Esophagus squamous epithelium (tissue), 5 donors: ENCODE data around the gene ARFGEF3. TPM values are rescaled to one million over a fixed set of nuclear protein-coding genes. Genes with fewer than 3 reads are reported as not detected.

Experiments used
- DNase-seq: peaks from one replicate; lab custom pipeline; 2025; lab: John Stamatoyannopoulos, UW
- H3K27ac ChIP-seq, 4 donors: fragments of 200-600 bp; sonication (generic); one replicate each; pipeline ENCODE4 v1.5.1; 2016 to 2019; ENCODE audit warnings: mild to moderate bottlenecking in 1 of 4
- H3K27me3 ChIP-seq, 4 donors: fragments of 200-600 bp; sonication (generic); 1 replicate in 3 of 4; 2 replicates in 1 of 4; pipeline versions ENCODE4 v1.5.1 to v1.6.0; 2017 to 2021; ENCODE audit warnings: antibody characterized with exemption in 1 of 4
- H3K36me3 ChIP-seq, 3 donors: fragments of 200-600 bp; sonication (generic); one replicate each; pipeline ENCODE4 v1.5.1; 2016 to 2019
- H3K4me1 ChIP-seq, 3 donors: fragments of 200-600 bp; sonication (generic); one replicate each; pipeline ENCODE4 v1.5.1; 2017 to 2019
- H3K4me3 ChIP-seq, 4 donors: fragments of 200-600 bp; sonication (generic); 1 replicate in 3 of 4; 2 replicates in 1 of 4; pipeline ENCODE4 v1.5.1; 2016 to 2019; ENCODE audit warnings: mild to moderate bottlenecking in 2 of 4, moderate library complexity in 1 of 4
- H3K9me3 ChIP-seq, 3 donors: fragments of 200-600 bp; sonication (generic); one replicate each; pipeline ENCODE4 v1.5.1; 2016 to 2019
- POLR2A ChIP-seq, 4 donors: fragments of 450-650 bp; IDR thresholded peaks; one replicate each; pipeline ENCODE4 v1.6.1; 2017; ENCODE audit warnings: antibody characterized with exemption in 4 of 4, mild to moderate bottlenecking in 4 of 4, moderate library complexity in 3 of 4
- WGBS, 2 donors: methylation state at CpG; one replicate each; pipeline ENCODE4 v1.1.5; 2018; 5-methylcytosine and 5-hydroxymethylcytosine counted together
- intact Hi-C: fragments of 100-400 bp; cut with DNase I; formaldehyde crosslinking; loops from one replicate; pipeline ENCODE4 v1.15.0; 2022
- total RNA-seq, 4 donors: library from RNA; depleted of rRNA; stranded (reverse); fragments of >200 nt; gene quantifications; one replicate each; pipeline ENCODE4 v1.1.0, GENCODE V29; 2016
- TF ChIP-seq, protein P1 (sequence below), 6 experiments: fragments of 450-650 bp in 4 of 6; fragments of 200-600 bp in 2 of 6; sonication (generic) in 2 of 6; IDR thresholded peaks; one replicate each; pipeline ENCODE4 v1.5.1; 2016 to 2019; ENCODE audit warnings: antibody characterized with exemption in 6 of 6, mild to moderate bottlenecking in 4 of 6, moderate library complexity in 4 of 6
- donor health status: DM: yes; HTN: yes; CAD: no.

The ARFGEF3 gene
- total RNA-seq, 4 donors from 2014 or later: 0.92 to 1.0 (median 0.99) TPM

DNA sequence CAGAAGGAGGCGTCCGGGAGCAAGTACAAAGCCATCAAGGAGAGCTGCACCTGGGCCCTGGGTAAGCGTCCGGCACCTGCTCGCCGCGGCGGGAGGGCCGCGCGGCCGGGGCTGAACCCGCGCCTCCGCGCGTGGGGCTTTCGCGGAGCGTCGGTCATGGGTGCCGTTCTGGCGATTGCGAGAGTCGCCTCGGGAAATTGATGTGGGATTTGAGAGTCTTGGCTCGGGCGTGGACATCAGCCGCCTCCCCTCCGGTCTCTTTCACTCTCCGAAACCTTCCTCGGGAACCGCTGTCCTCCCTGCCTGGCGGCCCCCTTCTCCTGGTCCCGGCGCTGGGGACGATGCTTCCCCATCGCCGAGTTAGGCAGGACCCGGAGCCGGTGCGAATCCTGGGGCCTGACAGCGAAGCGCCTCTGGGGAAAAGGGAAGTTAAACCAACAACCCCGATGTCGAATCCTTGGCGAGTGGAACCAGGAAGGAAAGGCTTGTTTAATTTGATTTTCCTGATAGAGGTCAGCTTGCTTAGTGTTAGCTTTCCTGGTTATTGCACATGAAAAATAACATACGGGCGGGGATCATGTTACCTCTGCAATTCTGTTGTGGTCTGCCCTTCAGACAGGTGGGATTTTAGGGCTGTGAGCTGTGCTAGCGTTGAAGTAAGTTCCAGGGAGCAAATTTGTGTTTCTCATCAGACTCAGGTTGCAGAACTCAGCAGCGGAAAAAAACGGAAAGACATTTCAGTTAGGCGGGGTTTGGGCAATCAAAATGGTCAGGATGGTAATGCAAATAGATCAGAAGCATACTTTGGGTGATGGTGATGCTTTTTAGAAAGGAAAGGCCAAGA, 594 bp downstream of the ARFGEF3 start:
- WGBS, 2 donors: 8 to 16% methylated on average over 22 to 38 of the region's 53 CpGs
- Histone ChIP-seq H3K4me3 (peak overlapping the region; percentile 37 to 76 (median 52)), H3K4me1 (peaks cover 7 to 20% (median 10%) of the 10 kb centered on the region in 3 donors), H3K27me3 (peaks cover 0 to 87% (median 8%) of the 10 kb centered on the region in 4 donors), H3K27ac (peak overlapping the region in 2 of 4 donors; percentile 54 to 61), H3K36me3 (no peaks in the 10 kb centered on the region), H3K9me3 (no peaks in the 10 kb centered on the region)
- intact Hi-C loops: no loop called here
- TF ChIP-seq, protein P1, sequence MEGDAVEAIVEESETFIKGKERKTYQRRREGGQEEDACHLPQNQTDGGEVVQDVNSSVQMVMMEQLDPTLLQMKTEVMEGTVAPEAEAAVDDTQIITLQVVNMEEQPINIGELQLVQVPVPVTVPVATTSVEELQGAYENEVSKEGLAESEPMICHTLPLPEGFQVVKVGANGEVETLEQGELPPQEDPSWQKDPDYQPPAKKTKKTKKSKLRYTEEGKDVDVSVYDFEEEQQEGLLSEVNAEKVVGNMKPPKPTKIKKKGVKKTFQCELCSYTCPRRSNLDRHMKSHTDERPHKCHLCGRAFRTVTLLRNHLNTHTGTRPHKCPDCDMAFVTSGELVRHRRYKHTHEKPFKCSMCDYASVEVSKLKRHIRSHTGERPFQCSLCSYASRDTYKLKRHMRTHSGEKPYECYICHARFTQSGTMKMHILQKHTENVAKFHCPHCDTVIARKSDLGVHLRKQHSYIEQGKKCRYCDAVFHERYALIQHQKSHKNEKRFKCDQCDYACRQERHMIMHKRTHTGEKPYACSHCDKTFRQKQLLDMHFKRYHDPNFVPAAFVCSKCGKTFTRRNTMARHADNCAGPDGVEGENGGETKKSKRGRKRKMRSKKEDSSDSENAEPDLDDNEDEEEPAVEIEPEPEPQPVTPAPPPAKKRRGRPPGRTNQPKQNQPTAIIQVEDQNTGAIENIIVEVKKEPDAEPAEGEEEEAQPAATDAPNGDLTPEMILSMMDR (IDR thresholded peaks at IDR 0.05): no peak
- no peak for TF ChIP-seq POLR2A (IDR thresholded peaks at IDR 0.05)
- DNase-seq: no peak

DNA sequence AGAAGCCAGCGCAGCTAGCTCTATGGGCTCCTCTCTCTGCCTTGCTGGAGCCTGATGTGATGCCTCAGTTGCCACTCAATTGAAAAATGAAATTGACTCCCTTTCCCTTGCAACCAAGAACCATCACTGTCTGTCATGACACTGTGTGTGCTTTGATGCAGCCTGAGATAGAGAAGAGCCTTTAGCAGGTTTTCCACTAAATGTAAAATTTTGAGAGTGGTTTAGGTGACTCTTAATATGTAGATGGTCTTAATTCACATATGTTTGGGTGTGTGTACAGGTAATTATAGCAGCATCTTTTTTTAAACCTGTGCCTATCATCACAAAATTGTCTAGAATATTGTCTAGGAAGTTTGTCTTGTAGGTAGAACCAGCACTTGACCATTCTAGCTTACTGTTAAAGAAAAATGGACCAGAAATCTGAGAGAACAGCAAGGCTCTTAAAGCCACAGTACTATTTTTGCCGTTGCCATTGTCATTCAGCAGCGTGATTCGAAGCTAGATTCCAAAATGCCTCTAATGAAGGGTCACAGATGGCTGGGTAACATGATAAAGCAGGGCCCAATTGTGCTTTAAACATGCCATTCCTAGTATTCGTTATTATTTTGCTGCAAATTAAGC, 1.3 kb downstream of the ARFGEF3 start:
- TF ChIP-seq, protein P1 (IDR thresholded peaks at IDR 0.05): no peak
- TF ChIP-seq POLR2A (IDR thresholded peaks at IDR 0.05): no peak
- WGBS, 2 donors: 76 to 86% methylated on average over 5 of the region's 5 CpGs
- H3K4me3 ChIP-seq: peak overlapping the region in 1 of 4 donors; percentile 76
- H3K27me3 ChIP-seq: peaks cover 0 to 87% (median 8%) of the 10 kb centered on the region in 4 donors
- peaks cover 7 to 20% (median 10%) of the 10 kb centered on the region in 3 donors for H3K4me1 ChIP-seq
- DNase-seq: no peak
- no peaks in the 10 kb centered on the region for H3K36me3 ChIP-seq
- H3K27ac ChIP-seq: no peak overlapping the region
- no peaks in the 10 kb centered on the region for H3K9me3 ChIP-seq
- intact Hi-C loops: no loop called here

DNA sequence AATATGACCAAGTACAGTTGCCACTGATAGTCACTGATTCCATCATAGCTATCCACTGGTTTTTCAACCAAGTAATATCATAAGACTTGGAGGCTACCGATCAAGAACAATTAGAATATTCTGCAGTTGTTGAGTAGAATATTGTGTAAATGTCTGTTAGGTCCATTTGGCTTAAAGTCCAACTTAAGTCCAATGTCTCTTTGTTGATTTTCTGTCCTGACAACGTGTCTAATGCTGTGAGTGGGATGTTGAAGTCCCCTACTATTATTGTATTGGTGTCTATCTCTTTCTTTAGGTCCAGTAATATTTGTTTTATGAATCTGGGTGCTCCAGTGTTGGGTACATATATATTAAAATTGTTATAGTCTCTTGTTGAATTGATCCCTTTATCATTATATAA, 13.9 kb downstream of the ARFGEF3 start:
- no peaks in the 10 kb centered on the region for H3K36me3 ChIP-seq
- DNase-seq: no peak
- H3K27me3 ChIP-seq: peaks cover 0 to 4% (median 0%) of the 10 kb centered on the region in 4 donors
- no peaks in the 10 kb centered on the region for H3K4me1 ChIP-seq
- intact Hi-C loops: no loop called here
- no peak overlapping the region for H3K27ac ChIP-seq
- H3K4me3 ChIP-seq: no peak overlapping the region
- H3K9me3 ChIP-seq: peaks cover 0 to 20% (median 15%) of the 10 kb centered on the region in 3 donors
- WGBS, 2 donors: 77 to 88% methylated on average over 2 of the region's 2 CpGs
- TF ChIP-seq POLR2A (IDR thresholded peaks at IDR 0.05): no peak
- TF ChIP-seq, protein P1 (IDR thresholded peaks at IDR 0.05): no peak

DNA sequence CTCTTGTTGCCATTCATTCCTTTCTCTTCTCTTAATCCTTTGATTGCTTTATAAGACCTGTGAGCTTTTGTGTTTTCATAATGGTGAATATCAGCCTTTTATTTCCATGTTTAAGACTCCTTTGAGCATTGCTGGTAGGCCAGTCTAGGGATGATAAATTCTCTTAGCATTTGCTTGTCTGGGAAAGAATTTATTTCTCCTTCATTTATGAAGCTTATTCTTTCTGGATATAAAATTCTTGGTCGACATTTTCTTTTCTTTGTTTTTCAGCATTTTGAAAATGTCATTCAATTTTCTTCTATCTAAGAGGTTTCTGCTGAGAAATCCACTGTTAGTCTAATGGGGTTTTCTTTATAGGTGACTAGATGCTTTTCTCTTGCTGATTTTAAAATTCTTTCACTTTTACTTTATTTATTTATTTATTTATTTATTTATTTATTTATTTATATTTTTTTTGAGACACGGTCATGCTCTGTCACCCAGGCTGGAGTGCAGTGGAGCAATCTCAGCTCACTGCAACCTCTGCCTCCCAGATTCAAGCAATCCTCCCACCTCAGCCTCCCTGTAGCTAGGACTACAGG, 15.0 kb downstream of the ARFGEF3 start:
- WGBS, 2 donors: 93 to 96% methylated on average over 2 of the region's 2 CpGs

More for the DNA sequence above, 15.0 kb downstream of the ARFGEF3 start:
- no peaks in the 10 kb centered on the region for H3K4me1 ChIP-seq
- peaks cover 0 to 4% (median 0%) of the 10 kb centered on the region in 4 donors for H3K27me3 ChIP-seq
- H3K27ac ChIP-seq: no peak overlapping the region
- intact Hi-C loops: no loop called here
- no peak for TF ChIP-seq POLR2A (IDR thresholded peaks at IDR 0.05)
- TF ChIP-seq, protein P1 (IDR thresholded peaks at IDR 0.05): no peak
- peaks cover 0 to 20% (median 15%) of the 10 kb centered on the region in 3 donors for H3K9me3 ChIP-seq
- no peak for DNase-seq
- H3K4me3 ChIP-seq: no peak overlapping the region
- H3K36me3 ChIP-seq: no peaks in the 10 kb centered on the region
